GM12801 (cell line): ENCODE results near the gene SPAG16.

Experiments used
- TF ChIP-seq, protein P1 (sequence below): IDR thresholded peaks from one replicate; pipeline ENCODE4 v1.5.1; 2011; ENCODE audit warnings: control low read depth; ENCODE audit not compliant: insufficient read length; ENCODE audit errors: extremely low read depth

Gene SPAG16

DNA sequence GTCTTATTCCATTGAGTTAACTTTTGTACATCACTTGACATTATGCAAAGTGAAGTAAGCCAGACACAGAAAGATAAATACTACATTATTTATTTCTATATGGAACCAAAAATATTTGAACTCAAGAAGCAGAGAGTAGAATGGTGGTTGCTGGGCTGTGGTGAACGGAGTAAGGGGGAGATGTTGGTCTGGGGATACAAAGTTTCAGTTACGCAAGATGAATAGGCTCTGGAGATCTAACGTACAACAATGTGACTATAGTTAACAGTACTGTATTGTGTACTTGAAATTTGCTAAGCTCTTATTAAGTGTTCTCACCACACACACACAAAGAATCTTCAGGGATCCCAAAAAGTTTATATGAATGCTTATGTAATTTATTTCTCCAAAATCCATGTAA lies 1001.7 kb downstream of the SPAG16 start:
- TF ChIP-seq, protein P1, sequence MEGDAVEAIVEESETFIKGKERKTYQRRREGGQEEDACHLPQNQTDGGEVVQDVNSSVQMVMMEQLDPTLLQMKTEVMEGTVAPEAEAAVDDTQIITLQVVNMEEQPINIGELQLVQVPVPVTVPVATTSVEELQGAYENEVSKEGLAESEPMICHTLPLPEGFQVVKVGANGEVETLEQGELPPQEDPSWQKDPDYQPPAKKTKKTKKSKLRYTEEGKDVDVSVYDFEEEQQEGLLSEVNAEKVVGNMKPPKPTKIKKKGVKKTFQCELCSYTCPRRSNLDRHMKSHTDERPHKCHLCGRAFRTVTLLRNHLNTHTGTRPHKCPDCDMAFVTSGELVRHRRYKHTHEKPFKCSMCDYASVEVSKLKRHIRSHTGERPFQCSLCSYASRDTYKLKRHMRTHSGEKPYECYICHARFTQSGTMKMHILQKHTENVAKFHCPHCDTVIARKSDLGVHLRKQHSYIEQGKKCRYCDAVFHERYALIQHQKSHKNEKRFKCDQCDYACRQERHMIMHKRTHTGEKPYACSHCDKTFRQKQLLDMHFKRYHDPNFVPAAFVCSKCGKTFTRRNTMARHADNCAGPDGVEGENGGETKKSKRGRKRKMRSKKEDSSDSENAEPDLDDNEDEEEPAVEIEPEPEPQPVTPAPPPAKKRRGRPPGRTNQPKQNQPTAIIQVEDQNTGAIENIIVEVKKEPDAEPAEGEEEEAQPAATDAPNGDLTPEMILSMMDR = no peak

DNA sequence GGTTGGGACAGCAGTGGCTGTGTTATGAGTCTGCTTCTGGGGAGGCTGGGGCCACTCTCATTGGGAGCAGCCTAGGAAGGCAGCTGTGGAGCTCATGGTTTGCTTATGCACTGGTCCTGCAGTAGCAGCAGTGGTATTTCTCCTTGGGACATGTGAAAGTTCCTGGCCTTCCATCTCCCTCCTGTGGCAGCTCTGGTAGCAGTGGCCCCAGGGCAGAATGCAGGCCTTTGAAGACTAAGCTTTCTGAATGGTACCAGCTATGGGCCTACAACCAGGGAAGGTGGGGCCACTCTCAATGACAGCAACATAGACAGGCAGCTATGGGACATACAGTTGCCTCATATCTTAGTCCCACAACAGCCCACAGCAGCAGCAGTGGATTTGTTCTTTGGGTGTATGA lies 1009.3 kb downstream of the SPAG16 start:
- TF ChIP-seq, protein P1 = no peak

DNA sequence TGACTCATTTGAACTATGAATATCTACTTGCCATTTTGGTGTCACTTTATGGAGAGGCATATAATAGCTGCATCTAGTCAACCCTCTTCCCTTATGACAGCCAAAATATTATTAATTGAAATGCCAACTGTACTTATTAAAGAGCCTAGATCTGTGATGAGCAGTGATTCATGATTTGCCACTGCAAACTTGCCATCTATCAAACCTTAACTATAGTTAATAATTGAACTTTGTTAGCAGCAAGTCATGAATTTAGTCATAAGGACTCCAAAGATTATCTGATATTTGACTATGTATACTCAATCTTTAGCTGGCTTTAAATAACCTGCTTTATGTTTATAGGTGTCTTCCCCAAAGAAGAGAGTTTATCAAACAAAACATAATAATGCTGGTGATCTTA lies 1010.2 kb downstream of the SPAG16 start:
- TF ChIP-seq, protein P1 = no peak

DNA sequence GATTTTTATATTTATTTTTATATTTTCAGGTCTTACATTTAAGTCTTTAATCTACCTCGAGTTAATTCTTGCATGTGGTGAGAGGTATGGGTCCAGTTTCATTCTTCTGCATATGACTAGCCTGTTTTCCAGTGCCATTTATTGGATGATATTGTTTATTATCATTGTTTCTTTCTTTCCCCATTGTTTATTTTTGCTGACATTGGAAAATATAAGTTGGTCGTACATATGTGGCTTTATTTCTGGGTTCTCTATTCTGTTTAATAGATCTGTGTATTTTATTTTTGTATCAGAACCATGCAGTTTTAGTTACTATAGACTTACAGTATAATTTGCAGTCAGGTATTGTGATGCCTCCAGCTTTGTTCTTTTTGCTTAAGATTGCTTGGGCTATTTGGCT lies 1013.2 kb downstream of the SPAG16 start:
- TF ChIP-seq, protein P1 = no peak

DNA sequence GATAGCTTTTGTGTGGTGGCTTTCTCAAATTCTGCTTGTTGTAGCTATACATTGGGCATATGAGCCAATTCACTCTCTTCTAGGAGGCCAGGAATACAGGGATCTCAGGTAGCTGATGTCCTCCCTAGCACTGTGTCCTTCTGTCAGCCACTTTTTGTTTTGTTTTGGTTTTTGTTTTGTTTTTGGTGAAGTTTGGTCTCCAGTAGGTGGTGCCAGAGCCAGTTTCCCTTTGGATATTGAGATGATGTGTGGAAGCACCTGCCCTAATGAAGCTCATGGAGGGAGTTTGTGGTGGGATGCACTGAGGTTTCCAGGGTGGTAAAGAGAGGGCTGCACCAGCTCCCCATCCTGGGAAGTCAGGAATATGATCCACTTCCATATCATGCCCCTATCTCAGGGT lies 1026.1 kb downstream of the SPAG16 start:
- TF ChIP-seq, protein P1 = no peak

DNA sequence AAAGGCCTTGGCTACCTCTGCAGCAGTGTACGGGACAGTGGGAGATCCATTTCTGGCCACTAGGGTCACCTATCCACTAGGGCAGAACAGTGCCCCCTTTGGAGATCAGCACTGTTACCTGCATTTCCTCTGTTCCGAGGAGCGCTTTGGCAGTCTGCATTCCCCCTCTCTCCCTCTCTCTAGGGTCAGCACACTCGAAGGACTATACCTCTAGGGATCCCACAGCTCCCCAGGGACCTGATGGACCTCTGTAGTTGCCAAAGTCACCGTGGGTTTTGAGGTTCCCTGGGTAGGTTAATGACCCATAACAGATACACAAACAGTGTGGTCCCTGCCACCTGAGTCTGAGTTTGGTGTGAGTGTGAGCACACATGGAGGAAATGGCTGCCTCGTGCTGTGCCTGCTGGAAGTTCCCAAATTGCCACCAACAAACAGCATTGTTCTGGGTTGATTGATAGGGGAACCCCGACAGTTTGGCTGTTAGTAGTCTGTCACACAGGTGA lies 1026.8 kb downstream of the SPAG16 start:
- TF ChIP-seq, protein P1 = no peak

DNA sequence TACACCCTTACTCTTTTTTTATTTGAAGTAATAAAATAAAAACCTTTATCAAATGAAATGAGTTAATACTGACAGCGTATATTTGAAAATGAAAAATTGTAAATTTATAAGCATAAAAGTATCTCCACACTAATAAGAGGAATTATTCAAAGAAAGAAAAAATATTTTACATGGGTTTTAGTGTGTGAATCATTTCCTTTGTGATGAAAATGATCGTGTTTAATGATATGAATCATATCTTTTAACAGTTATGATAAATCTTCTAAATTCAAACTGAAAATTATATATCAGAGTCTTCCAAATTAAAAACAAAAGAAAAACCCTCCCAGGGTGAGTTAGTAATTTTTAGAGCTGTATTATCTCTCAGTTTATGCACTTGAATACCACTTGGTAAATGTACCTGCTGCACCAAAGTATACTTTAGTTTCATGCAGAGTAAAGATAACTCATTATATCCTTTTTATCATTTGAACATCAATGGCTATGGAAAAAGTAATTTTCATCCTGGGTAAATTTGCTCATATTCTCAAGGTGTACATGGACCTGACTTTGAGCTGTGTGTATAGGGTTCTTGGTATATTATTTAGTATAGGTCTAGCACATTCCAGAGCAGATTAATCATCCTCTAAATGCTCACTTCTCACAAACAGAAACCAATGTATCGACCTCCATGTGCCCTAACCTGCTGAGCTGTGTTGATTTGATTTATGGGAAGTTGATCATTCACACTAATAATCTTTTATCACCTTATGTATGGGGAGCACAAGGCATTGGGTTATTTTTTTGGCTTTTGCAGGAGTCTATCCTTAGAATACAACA lies 1027.9 kb downstream of the SPAG16 start:
- TF ChIP-seq, protein P1 = no peak
